Left ventricle myocardium inferior (tissue), 1 donor: ENCODE data around the gene BRAF. TPM values are rescaled to one million over a fixed set of nuclear protein-coding genes. Genes with fewer than 3 reads are reported as not detected.

Experiments used
- DNase-seq: peaks from one replicate; pipeline ENCODE4 v3.0.0-alpha.2; 2020
- H3K27ac ChIP-seq: fragments of 200-600 bp; replicated peaks from 2 replicates; pipeline ENCODE4 v1.8.0; 2021
- H3K27me3 ChIP-seq: fragments of 200-600 bp; 2 replicates; pipeline ENCODE4 v1.8.0; 2021; ENCODE audit warnings: low read depth
- H3K36me3 ChIP-seq: fragments of 200-600 bp; 2 replicates; pipeline ENCODE4 v1.8.0; 2021
- H3K4me1 ChIP-seq: fragments of 200-600 bp; 2 replicates; pipeline ENCODE4 v1.8.0; 2021
- H3K4me3 ChIP-seq: fragments of 200-600 bp; 2 replicates; pipeline ENCODE4 v1.8.0; 2021; ENCODE audit warnings: mild to moderate bottlenecking, moderate library complexity
- H3K9me3 ChIP-seq: fragments of 200-600 bp; replicated peaks from 2 replicates; pipeline ENCODE4 v1.8.0; 2021
- intact Hi-C: fragments of 100-400 bp; cut with micrococcal nuclease; formaldehyde crosslinking; loops from one replicate; pipeline ENCODE4 v1.11.0; 2022
- total RNA-seq: library from RNA; stranded (reverse); fragmentation: NEBNext Ultra II Directional; extraction: Animal tissue kit (Norgen Biotek cat#: 25700); gene quantifications from one replicate; pipeline ENCODE4 v1.2.1, GENCODE V29; 2021
- TF ChIP-seq, protein P1 (sequence below): fragments of 200-600 bp; IDR thresholded peaks from 2 replicates; pipeline ENCODE4 v1.8.0; 2021; ENCODE audit warnings: antibody characterized with exemption, mild to moderate bottlenecking, borderline replicate concordance
- donor health status: DM: no; HTN: yes; CAD: no; lungs with severe emphysema.

BRAF gene
- total RNA-seq, 1 donor from 2014 or later, result 18.8 TPM

GRCh38 chr7:140691376-140692045, 233.2 kb downstream of the BRAF start:
- no peak for DNase-seq
- Histone ChIP-seq H3K27me3 (no peaks in the 10 kb centered on the region), H3K36me3 (peaks cover 41% of the 10 kb centered on the region), H3K27ac (no peak overlapping the region), H3K9me3 (no peaks in the 10 kb centered on the region), H3K4me1 (peaks cover 6% of the 10 kb centered on the region), H3K4me3 (no peak overlapping the region)
- TF ChIP-seq, protein P1, sequence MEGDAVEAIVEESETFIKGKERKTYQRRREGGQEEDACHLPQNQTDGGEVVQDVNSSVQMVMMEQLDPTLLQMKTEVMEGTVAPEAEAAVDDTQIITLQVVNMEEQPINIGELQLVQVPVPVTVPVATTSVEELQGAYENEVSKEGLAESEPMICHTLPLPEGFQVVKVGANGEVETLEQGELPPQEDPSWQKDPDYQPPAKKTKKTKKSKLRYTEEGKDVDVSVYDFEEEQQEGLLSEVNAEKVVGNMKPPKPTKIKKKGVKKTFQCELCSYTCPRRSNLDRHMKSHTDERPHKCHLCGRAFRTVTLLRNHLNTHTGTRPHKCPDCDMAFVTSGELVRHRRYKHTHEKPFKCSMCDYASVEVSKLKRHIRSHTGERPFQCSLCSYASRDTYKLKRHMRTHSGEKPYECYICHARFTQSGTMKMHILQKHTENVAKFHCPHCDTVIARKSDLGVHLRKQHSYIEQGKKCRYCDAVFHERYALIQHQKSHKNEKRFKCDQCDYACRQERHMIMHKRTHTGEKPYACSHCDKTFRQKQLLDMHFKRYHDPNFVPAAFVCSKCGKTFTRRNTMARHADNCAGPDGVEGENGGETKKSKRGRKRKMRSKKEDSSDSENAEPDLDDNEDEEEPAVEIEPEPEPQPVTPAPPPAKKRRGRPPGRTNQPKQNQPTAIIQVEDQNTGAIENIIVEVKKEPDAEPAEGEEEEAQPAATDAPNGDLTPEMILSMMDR, result no peak
- intact Hi-C loops, result no loop called here

DNA sequence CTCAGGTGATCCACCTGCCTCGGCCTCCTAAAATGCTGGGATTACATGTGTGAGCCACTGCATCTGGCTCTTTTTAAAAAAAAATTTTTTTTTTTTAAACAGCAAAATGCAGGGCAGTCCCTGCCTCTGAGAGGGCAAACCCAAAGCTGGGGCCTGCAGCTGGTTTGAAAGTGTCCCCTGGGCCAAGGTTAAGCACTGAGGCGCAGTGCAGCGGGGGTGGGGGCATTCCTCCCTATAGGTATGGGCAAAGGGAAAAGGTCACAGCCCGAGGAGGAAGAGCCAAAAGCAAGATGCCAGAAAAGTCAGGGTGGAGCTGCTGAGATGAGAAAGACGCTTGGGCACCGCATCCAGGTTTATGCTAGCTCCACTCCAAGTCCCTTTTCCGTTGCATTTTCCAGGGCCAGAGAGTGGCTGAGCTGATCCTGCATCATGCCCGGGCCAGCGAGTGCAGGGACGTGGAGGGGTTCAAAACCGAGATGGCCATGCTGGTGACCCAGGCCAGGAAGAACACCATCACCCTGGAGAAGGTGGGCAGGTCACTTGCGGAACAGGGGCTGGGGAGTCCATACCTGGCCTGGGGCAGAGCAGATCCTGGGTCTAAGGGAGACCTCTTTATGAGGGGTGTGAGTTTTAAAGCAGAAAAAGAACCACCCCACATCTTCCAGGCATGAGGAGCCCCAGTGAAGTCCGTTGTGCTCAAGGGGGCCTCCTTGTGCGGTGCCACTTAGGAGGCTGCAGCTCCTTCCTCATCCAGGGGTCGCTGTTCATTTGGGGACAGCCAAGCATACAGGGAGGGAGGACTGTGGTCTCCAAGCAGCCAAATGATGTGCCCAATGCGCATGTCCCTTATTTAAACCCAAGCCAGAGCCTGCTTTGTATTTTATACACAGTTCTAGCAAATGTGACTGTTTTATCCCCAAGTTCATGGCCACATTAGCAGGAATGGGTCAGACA, 235.3 kb downstream of the BRAF start:
- H3K4me3 ChIP-seq, result no peak overlapping the region
- no peaks in the 10 kb centered on the region for H3K4me1 ChIP-seq
- TF ChIP-seq, protein P1, result no peak
- no peaks in the 10 kb centered on the region for H3K9me3 ChIP-seq
- intact Hi-C loops, result no loop called here
- no peaks in the 10 kb centered on the region for H3K27me3 ChIP-seq
- H3K27ac ChIP-seq, result no peak overlapping the region
- no peak for DNase-seq
- peaks cover 41% of the 10 kb centered on the region for H3K36me3 ChIP-seq

GRCh38 chr7:140688341-140688740, 236.4 kb downstream of the BRAF start:
- peaks cover 41% of the 10 kb centered on the region for H3K36me3 ChIP-seq
- intact Hi-C loops, result no loop called here

DNA sequence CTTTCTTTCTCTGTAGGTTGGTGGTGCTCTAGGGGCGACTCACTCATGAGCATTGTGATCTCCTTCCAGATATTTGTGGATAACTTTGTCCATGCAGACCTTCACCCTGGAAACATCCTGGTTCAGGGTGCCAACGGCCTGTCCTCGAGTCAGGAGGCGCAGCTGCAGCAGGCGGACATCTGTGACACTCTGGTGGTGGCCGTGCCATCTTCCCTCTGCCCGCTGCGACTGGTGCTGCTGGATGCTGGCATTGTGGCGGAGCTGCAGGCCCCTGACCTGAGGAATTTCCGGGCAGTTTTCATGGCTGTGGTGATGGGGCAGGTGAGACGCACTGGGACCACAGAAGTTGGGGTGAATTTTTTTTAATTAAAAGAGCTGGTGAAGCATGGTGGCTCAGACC, 237.8 kb downstream of the BRAF start:
- intact Hi-C loops, result no loop called here
- Histone ChIP-seq H3K36me3 (peaks cover 36% of the 10 kb centered on the region), H3K27me3 (no peaks in the 10 kb centered on the region), H3K27ac (no peak overlapping the region), H3K4me1 (no peaks in the 10 kb centered on the region), H3K4me3 (no peak overlapping the region), H3K9me3 (no peaks in the 10 kb centered on the region)
- DNase-seq, result no peak
- TF ChIP-seq, protein P1, result no peak

More at GRCh38 chr7:140688341-140688740, 236.4 kb downstream of the BRAF start:
- Histone ChIP-seq H3K4me1 (no peaks in the 10 kb centered on the region), H3K27ac (no peak overlapping the region), H3K4me3 (no peak overlapping the region), H3K9me3 (no peaks in the 10 kb centered on the region), H3K27me3 (no peaks in the 10 kb centered on the region)
- DNase-seq, result no peak
- TF ChIP-seq, protein P1, result no peak

- intact Hi-C loops, result no loop called here
Measured at GRCh38 chr7:140685407-140686087, 239.2 kb downstream of the BRAF start.

More at GRCh38 chr7:140685407-140686087, 239.2 kb downstream of the BRAF start:
- DNase-seq, result no peak
- no peak overlapping the region for H3K27ac ChIP-seq
- no peak overlapping the region for H3K4me3 ChIP-seq
- peaks cover 44% of the 10 kb centered on the region for H3K36me3 ChIP-seq
- no peaks in the 10 kb centered on the region for H3K4me1 ChIP-seq
- H3K9me3 ChIP-seq, result no peaks in the 10 kb centered on the region
- TF ChIP-seq, protein P1, result no peak
- H3K27me3 ChIP-seq, result no peaks in the 10 kb centered on the region
